ENCODE data around the gene DIP2C. TPM values are rescaled to one million over a fixed set of nuclear protein-coding genes. Genes with fewer than 3 reads are reported as not detected.
"Not testable (repeated sequence)": the region's sequence is repeated elsewhere in the genome, so short reads cannot be mapped to it uniquely, and the experiment has no call there.

The DIP2C gene
- polyA plus RNA-seq, 4 donors, result 3.1 to 13.3 (median 4.7) TPM

- no peak for DNase-seq
Observed at GRCh38 chr10:599767-600166, 89.7 kb downstream of the DIP2C start.

DNA sequence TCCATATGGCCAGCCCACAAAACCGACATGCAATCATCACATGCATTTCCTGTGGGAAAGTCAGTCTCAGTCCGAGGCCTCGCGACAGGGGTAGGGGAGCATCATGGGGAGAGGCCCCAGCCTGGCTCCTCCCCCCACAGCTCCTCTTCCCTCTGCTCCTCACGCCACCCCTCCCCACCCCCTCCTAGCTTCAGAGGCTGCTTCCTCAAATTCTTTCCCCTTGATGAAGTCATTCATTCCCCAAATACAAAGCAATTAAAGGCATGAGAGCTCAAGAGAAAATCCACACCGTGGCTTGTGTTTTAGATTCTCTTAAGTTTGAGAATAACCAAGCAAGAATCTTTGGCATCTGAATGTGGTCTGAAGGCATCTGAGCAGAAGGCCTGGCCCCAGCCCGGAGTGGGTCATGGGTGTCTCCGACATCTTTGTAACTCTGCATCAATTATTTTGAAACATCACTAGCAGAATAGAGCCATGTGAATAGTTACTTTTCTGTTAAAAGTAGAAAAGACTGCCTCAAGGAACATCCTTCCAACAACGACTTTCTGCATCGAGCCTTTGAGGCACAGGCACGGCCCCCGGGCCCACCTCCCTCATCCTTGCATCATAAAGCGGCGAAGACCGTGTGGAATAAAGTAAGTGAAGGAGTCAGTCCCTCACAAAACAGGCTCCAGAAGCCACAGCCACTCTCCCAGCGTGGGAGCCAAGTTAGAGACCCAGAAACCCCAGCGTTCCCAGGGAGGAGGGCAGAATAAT, 90.9 kb downstream of the DIP2C start:
- 68 to 82% (median 78%) methylated on average over 17 of the region's 17 CpGs for WGBS, 3 donors
- Histone ChIP-seq H3K27ac (ENCODE audit: low read depth in 1 of 3, low read length in 2 of 3) (peak overlapping the region in 1 of 3 donors; percentile 6), H3K4me1 (ENCODE audit: control insufficient read depth in 3 of 3, insufficient read depth in 2 of 3, low read depth in 1 of 3, low read length in 2 of 3) (no peaks in the 10 kb centered on the region)

More at GRCh38 chr10:599767-600166, 89.7 kb downstream of the DIP2C start:
- Histone ChIP-seq H3K36me3 (ENCODE audit: control insufficient read depth in 3 of 3, insufficient read depth in 2 of 3, low read depth in 1 of 3, low read length in 3 of 3) (peaks cover 0 to 11% (median 0%) of the 10 kb centered on the region in 3 donors), H3K4me3 (ENCODE audit: low read depth in 1 of 3, low read length in 3 of 3) (no peak overlapping the region), H3K27me3 (ENCODE audit: control insufficient read depth in 3 of 3, insufficient read depth in 3 of 3, low read length in 3 of 3) (no peaks in the 10 kb centered on the region), H3K9me3 (ENCODE audit: control insufficient read depth in 2 of 2, insufficient read depth in 1 of 2, low read depth in 1 of 2, low read length in 1 of 2) (peaks cover 0 to 5% of the 10 kb centered on the region in 2 donors), H3K27ac (ENCODE audit: low read depth in 1 of 3, low read length in 2 of 3) (no peak overlapping the region), H3K4me1 (ENCODE audit: control insufficient read depth in 3 of 3, insufficient read depth in 2 of 3, low read depth in 1 of 3, low read length in 2 of 3) (no peaks in the 10 kb centered on the region)
- FAIRE-seq, result no peak
- WGBS, 3 donors, result 88 to 91% (median 88%) methylated on average over 9 of the region's 9 CpGs

GRCh38 chr10:597976-598375, 91.5 kb downstream of the DIP2C start:
- DNase-seq, result no peak

More for the DNA sequence above, 90.9 kb downstream of the DIP2C start:
- no peaks in the 10 kb centered on the region for H3K27me3 ChIP-seq (ENCODE audit: control insufficient read depth in 3 of 3, insufficient read depth in 3 of 3, low read length in 3 of 3)
- H3K9me3 ChIP-seq (ENCODE audit: control insufficient read depth in 2 of 2, insufficient read depth in 1 of 2, low read depth in 1 of 2, low read length in 1 of 2), result peaks cover 0 to 5% of the 10 kb centered on the region in 2 donors
- DNase-seq (no peak), FAIRE-seq (no peak)
- H3K4me3 ChIP-seq (ENCODE audit: low read depth in 1 of 3, low read length in 3 of 3), result no peak overlapping the region
- H3K36me3 ChIP-seq (ENCODE audit: control insufficient read depth in 3 of 3, insufficient read depth in 2 of 3, low read depth in 1 of 3, low read length in 3 of 3), result peaks cover 0 to 9% (median 0%) of the 10 kb centered on the region in 3 donors

GRCh38 chr10:596725-597345, 92.6 kb downstream of the DIP2C start:
- Histone ChIP-seq H3K4me3 (ENCODE audit: low read depth in 1 of 3, low read length in 3 of 3) (no peak overlapping the region), H3K27me3 (ENCODE audit: control insufficient read depth in 3 of 3, insufficient read depth in 3 of 3, low read length in 3 of 3) (no peaks in the 10 kb centered on the region), H3K36me3 (ENCODE audit: control insufficient read depth in 3 of 3, insufficient read depth in 2 of 3, low read depth in 1 of 3, low read length in 3 of 3) (peaks cover 0 to 9% (median 0%) of the 10 kb centered on the region in 3 donors), H3K4me1 (ENCODE audit: control insufficient read depth in 3 of 3, insufficient read depth in 2 of 3, low read depth in 1 of 3, low read length in 2 of 3) (no peaks in the 10 kb centered on the region), H3K9me3 (ENCODE audit: control insufficient read depth in 2 of 2, insufficient read depth in 1 of 2, low read depth in 1 of 2, low read length in 1 of 2) (no peaks in the 10 kb centered on the region), H3K27ac (ENCODE audit: low read depth in 1 of 3, low read length in 2 of 3) (no peak overlapping the region)
- FAIRE-seq (no peak), DNase-seq (no peak)
- 92 to 95% (median 93%) methylated on average over 16 to 17 of the region's 17 CpGs for WGBS, 3 donors

More at GRCh38 chr10:597976-598375, 91.5 kb downstream of the DIP2C start:
- H3K9me3 ChIP-seq (ENCODE audit: control insufficient read depth in 2 of 2, insufficient read depth in 1 of 2, low read depth in 1 of 2, low read length in 1 of 2), result peaks cover 0 to 5% of the 10 kb centered on the region in 2 donors
- WGBS, 3 donors, result 93 to 98% (median 94%) methylated on average over 16 to 17 of the region's 17 CpGs
- H3K4me3 ChIP-seq (ENCODE audit: low read depth in 1 of 3, low read length in 3 of 3), result no peak overlapping the region
- FAIRE-seq, result no peak
- H3K27me3 ChIP-seq (ENCODE audit: control insufficient read depth in 3 of 3, insufficient read depth in 3 of 3, low read length in 3 of 3), result no peaks in the 10 kb centered on the region
- no peaks in the 10 kb centered on the region for H3K4me1 ChIP-seq (ENCODE audit: control insufficient read depth in 3 of 3, insufficient read depth in 2 of 3, low read depth in 1 of 3, low read length in 2 of 3)
- H3K36me3 ChIP-seq (ENCODE audit: control insufficient read depth in 3 of 3, insufficient read depth in 2 of 3, low read depth in 1 of 3, low read length in 3 of 3), result peaks cover 0 to 9% (median 0%) of the 10 kb centered on the region in 3 donors
- no peak overlapping the region for H3K27ac ChIP-seq (ENCODE audit: low read depth in 1 of 3, low read length in 2 of 3)

DNA sequence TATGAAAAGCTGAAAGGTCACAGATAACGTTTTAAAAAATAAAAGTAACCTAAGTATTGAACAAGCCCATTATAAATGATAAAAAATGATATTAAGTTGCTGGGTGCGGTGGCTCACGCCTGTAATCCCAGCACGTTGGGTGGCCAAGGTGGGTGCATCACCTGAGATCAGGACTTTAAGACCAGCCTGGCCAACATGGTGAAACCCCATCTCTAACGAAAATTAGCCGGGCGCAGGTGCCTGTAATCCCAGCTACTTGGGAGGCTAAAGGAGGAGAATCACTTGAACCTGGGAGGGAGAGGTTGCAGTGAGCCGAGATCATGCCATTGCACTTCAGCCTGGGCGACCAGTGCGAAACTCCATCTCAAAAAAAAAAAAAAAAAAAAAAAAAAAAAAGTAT, 93.3 kb downstream of the DIP2C start:
- H3K4me1 ChIP-seq (ENCODE audit: control insufficient read depth in 3 of 3, insufficient read depth in 2 of 3, low read depth in 1 of 3, low read length in 2 of 3); H3K27ac ChIP-seq (ENCODE audit: low read depth in 1 of 3, low read length in 2 of 3): not testable (repeated sequence)
- WGBS, 3 donors, result 93 to 95% (median 95%) methylated on average over 10 of the region's 10 CpGs

GRCh38 chr10:595473-595872, 94.0 kb downstream of the DIP2C start:
- FAIRE-seq (no peak), DNase-seq (no peak)
- Histone ChIP-seq H3K4me1 (ENCODE audit: control insufficient read depth in 3 of 3, insufficient read depth in 2 of 3, low read depth in 1 of 3, low read length in 2 of 3) (no peaks in the 10 kb centered on the region), H3K27me3 (ENCODE audit: control insufficient read depth in 3 of 3, insufficient read depth in 3 of 3, low read length in 3 of 3) (no peaks in the 10 kb centered on the region), H3K36me3 (ENCODE audit: control insufficient read depth in 3 of 3, insufficient read depth in 2 of 3, low read depth in 1 of 3, low read length in 3 of 3) (peaks cover 0 to 15% (median 0%) of the 10 kb centered on the region in 3 donors), H3K27ac (ENCODE audit: low read depth in 1 of 3, low read length in 2 of 3) (no peak overlapping the region), H3K9me3 (ENCODE audit: control insufficient read depth in 2 of 2, insufficient read depth in 1 of 2, low read depth in 1 of 2, low read length in 1 of 2) (no peaks in the 10 kb centered on the region), H3K4me3 (ENCODE audit: low read depth in 1 of 3, low read length in 3 of 3) (no peak overlapping the region)
- WGBS, 3 donors, result 96 to 98% (median 97%) methylated on average over 12 of the region's 12 CpGs

More for the DNA sequence above, 93.3 kb downstream of the DIP2C start:
- FAIRE-seq; H3K9me3 ChIP-seq (ENCODE audit: control insufficient read depth in 2 of 2, insufficient read depth in 1 of 2, low read depth in 1 of 2, low read length in 1 of 2); H3K27me3 ChIP-seq (ENCODE audit: control insufficient read depth in 3 of 3, insufficient read depth in 3 of 3, low read length in 3 of 3); H3K4me3 ChIP-seq (ENCODE audit: low read depth in 1 of 3, low read length in 3 of 3); DNase-seq: not testable (repeated sequence)
- H3K36me3 ChIP-seq (ENCODE audit: control insufficient read depth in 3 of 3, insufficient read depth in 2 of 3, low read depth in 1 of 3, low read length in 3 of 3), result peaks cover 0 to 12% (median 0%) of the 10 kb centered on the region in 3 donors

- Histone ChIP-seq H3K4me3 (ENCODE audit: low read depth in 1 of 3, low read length in 3 of 3) (no peak overlapping the region), H3K27me3 (ENCODE audit: control insufficient read depth in 3 of 3, insufficient read depth in 3 of 3, low read length in 3 of 3) (no peaks in the 10 kb centered on the region), H3K4me1 (ENCODE audit: control insufficient read depth in 3 of 3, insufficient read depth in 2 of 3, low read depth in 1 of 3, low read length in 2 of 3) (no peaks in the 10 kb centered on the region), H3K9me3 (ENCODE audit: control insufficient read depth in 2 of 2, insufficient read depth in 1 of 2, low read depth in 1 of 2, low read length in 1 of 2) (no peaks in the 10 kb centered on the region), H3K36me3 (ENCODE audit: control insufficient read depth in 3 of 3, insufficient read depth in 2 of 3, low read depth in 1 of 3, low read length in 3 of 3) (peaks cover 0 to 15% (median 0%) of the 10 kb centered on the region in 3 donors), H3K27ac (ENCODE audit: low read depth in 1 of 3, low read length in 2 of 3) (no peak overlapping the region)
- DNase-seq, result no peak
- WGBS, 3 donors, result 88 to 95% (median 90%) methylated on average over 28 of the region's 28 CpGs
- FAIRE-seq, result no peak
Observed at GRCh38 chr10:594584-595270, 94.7 kb downstream of the DIP2C start.

- Histone ChIP-seq H3K36me3 (ENCODE audit: control insufficient read depth in 3 of 3, insufficient read depth in 2 of 3, low read depth in 1 of 3, low read length in 3 of 3) (peaks cover 0 to 15% (median 0%) of the 10 kb centered on the region in 3 donors), H3K4me3 (ENCODE audit: low read depth in 1 of 3, low read length in 3 of 3) (no peak overlapping the region), H3K4me1 (ENCODE audit: control insufficient read depth in 3 of 3, insufficient read depth in 2 of 3, low read depth in 1 of 3, low read length in 2 of 3) (no peaks in the 10 kb centered on the region), H3K9me3 (ENCODE audit: control insufficient read depth in 2 of 2, insufficient read depth in 1 of 2, low read depth in 1 of 2, low read length in 1 of 2) (no peaks in the 10 kb centered on the region), H3K27ac (ENCODE audit: low read depth in 1 of 3, low read length in 2 of 3) (no peak overlapping the region), H3K27me3 (ENCODE audit: control insufficient read depth in 3 of 3, insufficient read depth in 3 of 3, low read length in 3 of 3) (no peaks in the 10 kb centered on the region)
- FAIRE-seq, result no peak
- DNase-seq, result peak in 1 of 2 donors; percentile 59
- WGBS, 3 donors, result 23 to 72% (median 47%) methylated on average over 17 of the region's 17 CpGs
Observed at GRCh38 chr10:593901-594457, 95.5 kb downstream of the DIP2C start.

Measured in small intestine (tissue), 7 donors.